Peyer's patch (tissue), 4 donors: Measurements from ENCODE around the gene RIMBP2.

Experiments
- CTCF ChIP-seq, 6 experiments: fragments of 450-650 bp in 4 of 6; fragments of 200-600 bp in 2 of 6; sonication (generic) in 1 of 6; IDR thresholded peaks; one replicate each; pipeline ENCODE4 v1.5.1; 2017 to 2019; ENCODE audit warnings: antibody characterized with exemption in 6 of 6, mild to moderate bottlenecking in 3 of 6, moderate library complexity in 1 of 6
- POLR2A ChIP-seq, 2 donors: fragments of 450-650 bp; IDR thresholded peaks; one replicate each; pipeline ENCODE4 v1.5.1; 2017; ENCODE audit warnings: antibody characterized with exemption in 2 of 2, mild to moderate bottlenecking in 2 of 2, moderate library complexity in 2 of 2

GRCh38 chr12:130647814-130648213 is 68.3 kb downstream of the RIMBP2 start:
- TF ChIP-seq CTCF (IDR thresholded peaks at IDR 0.05) (no peak), POLR2A (IDR thresholded peaks at IDR 0.05) (no peak)
